ENCODE results near the gene CUL4A. TPM values are rescaled to one million over a fixed set of nuclear protein-coding genes. Genes with fewer than 3 reads are reported as not detected.
A peak's percentile ranks its signal among the peaks of the same experiment; 100 is the strongest.

The CUL4A gene
- total and polyA plus RNA-seq, 9 of the 15 experiments (the other 6 are each of a cell fraction or from before 2014, with no cell fraction given): 21.1 to 92.0 (median 63.2) TPM

GRCh38 chr13:113170511-113170910, 38.9 kb upstream of the CUL4A start (continued):
- no peak for TF ChIP-seq GTF2B (IDR thresholded peaks at IDR 0.05; ENCODE audit: extremely low read depth, insufficient read length)
- no peak for TF ChIP-seq RUNX1 (IDR thresholded peaks at IDR 0.05; ENCODE audit: low read depth)
- no peak for TF ChIP-seq ESRRA (IDR thresholded peaks at IDR 0.05; ENCODE audit: borderline replicate concordance, low read depth)
- no peak for TF ChIP-seq HNRNPUL1 (IDR thresholded peaks at IDR 0.05; ENCODE audit: low read length)
- TF ChIP-seq RB1 (IDR thresholded peaks at IDR 0.05; ENCODE audit: low read depth): no peak
- no peak for TF ChIP-seq EWSR1 (IDR thresholded peaks at IDR 0.05; ENCODE audit: borderline replicate concordance, low read depth, partially characterized antibody)

- WGBS (ENCODE audit: insufficient coverage, low coverage, missing lambda C conversion rate): 87% methylated on average over 18 of the region's 34 CpGs
- no peak overlapping the region for H3K9ac ChIP-seq (ENCODE audit: insufficient read depth in 1 of 2, low read depth in 2 of 2, low read length in 2 of 2)
- BruUV-seq (replicated peaks): no TSS peak
Observed at GRCh38 chr13:113171250-113172125, 37.9 kb upstream of the CUL4A start.

More at GRCh38 chr13:113171250-113172125, 37.9 kb upstream of the CUL4A start:
- no peaks in the 10 kb centered on the region for H3K9me1 ChIP-seq (ENCODE audit: control insufficient read depth, insufficient read depth, low read length)
- H3K4me1 ChIP-seq (replicated peaks in 1 of 2; ENCODE audit: control insufficient read depth in 2 of 2, insufficient read depth in 2 of 2, low read length in 2 of 2): peaks cover 0 to 9% of the 10 kb centered on the region in 2 experiments; a peak in 2 of 5 replicates
- no peak for TF ChIP-seq STAG1 (CRISPR knock-in tag; IDR thresholded peaks at IDR 0.05; ENCODE audit: borderline replicate concordance)
- 0 out of 2 replicates have a peak, but pooled peaks have one; percentile 46 for TF ChIP-seq ZBTB33 (CRISPR knock-in tag; IDR thresholded peaks at IDR 0.05)
- TF ChIP-seq POLR2G (IDR thresholded peaks at IDR 0.05; ENCODE audit: low read depth, low read length): peak; percentile 35; the same call in 1 of the 2 replicates
- H4K20me1 ChIP-seq (replicated peaks; ENCODE audit: control insufficient read depth, insufficient read depth, low read length): no peaks in the 10 kb centered on the region; the same call in 1 of the 2 replicates
- DNase-seq (ENCODE audit: extremely low read depth in 1 of 4, low spot score in 3 of 4) (no peak), FAIRE-seq (no peak), ATAC-seq (no peak)
- no peak overlapping the region for H3K4me3 ChIP-seq
- CTCF ChIA-PET (ENCODE audit: low intra/inter-chr PET ratio): no interaction called here
- no peak overlapping the region for H3K27ac ChIP-seq (ENCODE audit: extremely low read depth, low read depth, low read length)
- no peaks in the 10 kb centered on the region for H3K27me3 ChIP-seq (ENCODE audit: control insufficient read depth in 2 of 2, insufficient read depth in 2 of 2, low read length in 2 of 2)
- POLR2A ChIA-PET: no interaction called here
- intact Hi-C loops (cut with micrococcal nuclease): no loop called here
- peaks cover 33% of the 10 kb centered on the region for H3K36me3 ChIP-seq (ENCODE audit: control insufficient read depth, insufficient read depth, low read length)
- in situ Hi-C loops (cut with MboI): no loop called here
- no peaks in the 10 kb centered on the region for H3K9me3 ChIP-seq (replicated peaks; ENCODE audit: control insufficient read depth, insufficient read depth, low read depth, low read length)
- H2AFZ ChIP-seq (ENCODE audit: low read depth, low read length): no peak overlapping the region
- H3K4me2 ChIP-seq (ENCODE audit: insufficient read depth, low read length): no peak overlapping the region
- H3K79me2 ChIP-seq (ENCODE audit: control insufficient read depth, insufficient read depth, low read length): no peaks in the 10 kb centered on the region

Data from K562 (cell line).